Measurements from ENCODE around the gene MOCS2.

MOCS2 gene

GRCh38 chr5:53083927-53084326, 25.6 kb downstream of the MOCS2 start:
- peaks cover 100% of the 10 kb centered on the region for H3K36me3 ChIP-seq (ENCODE audit: low read depth)
- ATAC-seq (ENCODE audit: low read depth) (no peak), DNase-seq (ENCODE audit: low spot score) (no peak)
- no peaks in the 10 kb centered on the region for H3K27me3 ChIP-seq (ENCODE audit: insufficient read depth, poor library complexity, severe bottlenecking)
- no peaks in the 10 kb centered on the region for H3K9me3 ChIP-seq (ENCODE audit: severe bottlenecking)
- TF ChIP-seq CTCF (IDR thresholded peaks at IDR 0.05; ENCODE audit: poor library complexity, severe bottlenecking) = no peak
- H3K27ac ChIP-seq (ENCODE audit: poor library complexity, severe bottlenecking) = no peak overlapping the region
- H3K4me1 ChIP-seq (ENCODE audit: insufficient read depth, poor library complexity, severe bottlenecking) = no peaks in the 10 kb centered on the region
- no peak overlapping the region for H3K4me3 ChIP-seq (ENCODE audit: severe bottlenecking)

GRCh38 chr5:53080271-53080670, 29.3 kb downstream of the MOCS2 start:
- Histone ChIP-seq H3K36me3 (ENCODE audit: low read depth) (peaks cover 100% of the 10 kb centered on the region), H3K27me3 (ENCODE audit: insufficient read depth, poor library complexity, severe bottlenecking) (no peaks in the 10 kb centered on the region), H3K4me1 (ENCODE audit: insufficient read depth, poor library complexity, severe bottlenecking) (no peaks in the 10 kb centered on the region), H3K9me3 (ENCODE audit: severe bottlenecking) (no peaks in the 10 kb centered on the region), H3K4me3 (ENCODE audit: severe bottlenecking) (no peak overlapping the region), H3K27ac (ENCODE audit: poor library complexity, severe bottlenecking) (no peak overlapping the region)
- TF ChIP-seq CTCF (IDR thresholded peaks at IDR 0.05; ENCODE audit: poor library complexity, severe bottlenecking) = no peak
- no peak for ATAC-seq (ENCODE audit: low read depth)
- DNase-seq (ENCODE audit: low spot score) = no peak

GRCh38 chr5:53076014-53076583, 33.5 kb downstream of the MOCS2 start:
- no peak for DNase-seq (ENCODE audit: low spot score)
- Histone ChIP-seq H3K36me3 (ENCODE audit: low read depth) (peaks cover 98% of the 10 kb centered on the region), H3K27ac (ENCODE audit: poor library complexity, severe bottlenecking) (no peak overlapping the region), H3K4me1 (ENCODE audit: insufficient read depth, poor library complexity, severe bottlenecking) (no peaks in the 10 kb centered on the region), H3K4me3 (ENCODE audit: severe bottlenecking) (no peak overlapping the region), H3K9me3 (ENCODE audit: severe bottlenecking) (no peaks in the 10 kb centered on the region), H3K27me3 (ENCODE audit: insufficient read depth, poor library complexity, severe bottlenecking) (no peaks in the 10 kb centered on the region)
- TF ChIP-seq CTCF (IDR thresholded peaks at IDR 0.05; ENCODE audit: poor library complexity, severe bottlenecking) = no peak
- no peak for ATAC-seq (ENCODE audit: low read depth)

GRCh38 chr5:53073348-53073747, 36.2 kb downstream of the MOCS2 start:
- no peaks in the 10 kb centered on the region for H3K9me3 ChIP-seq (ENCODE audit: severe bottlenecking)
- no peak for TF ChIP-seq CTCF (IDR thresholded peaks at IDR 0.05; ENCODE audit: poor library complexity, severe bottlenecking)
- no peaks in the 10 kb centered on the region for H3K4me1 ChIP-seq (ENCODE audit: insufficient read depth, poor library complexity, severe bottlenecking)
- no peak overlapping the region for H3K4me3 ChIP-seq (ENCODE audit: severe bottlenecking)
- no peak for ATAC-seq (ENCODE audit: low read depth)
- peaks cover 98% of the 10 kb centered on the region for H3K36me3 ChIP-seq (ENCODE audit: low read depth)
- H3K27me3 ChIP-seq (ENCODE audit: insufficient read depth, poor library complexity, severe bottlenecking) = no peaks in the 10 kb centered on the region
- no peak overlapping the region for H3K27ac ChIP-seq (ENCODE audit: poor library complexity, severe bottlenecking)
- no peak for DNase-seq (ENCODE audit: low spot score)

GRCh38 chr5:53071738-53072137, 37.8 kb downstream of the MOCS2 start:
- peaks cover 98% of the 10 kb centered on the region for H3K36me3 ChIP-seq (ENCODE audit: low read depth)
- no peak for TF ChIP-seq CTCF (IDR thresholded peaks at IDR 0.05; ENCODE audit: poor library complexity, severe bottlenecking)
- no peaks in the 10 kb centered on the region for H3K4me1 ChIP-seq (ENCODE audit: insufficient read depth, poor library complexity, severe bottlenecking)
- H3K9me3 ChIP-seq (ENCODE audit: severe bottlenecking) = no peaks in the 10 kb centered on the region
- no peaks in the 10 kb centered on the region for H3K27me3 ChIP-seq (ENCODE audit: insufficient read depth, poor library complexity, severe bottlenecking)
- H3K27ac ChIP-seq (ENCODE audit: poor library complexity, severe bottlenecking) = no peak overlapping the region
- no peak overlapping the region for H3K4me3 ChIP-seq (ENCODE audit: severe bottlenecking)
- DNase-seq (ENCODE audit: low spot score) (no peak), ATAC-seq (ENCODE audit: low read depth) (no peak)

All from RWPE2 (cell line).